Panc1 (cell line): ENCODE measurements around the gene MED23. TPM values are rescaled to one million over a fixed set of nuclear protein-coding genes. Genes with fewer than 3 reads are reported as not detected.

ENCODE experiments used
- ATAC-seq: fragments of 200-7000 bp; cut with Tn5 transposase; 2 replicates; pipeline ENCODE4 v1.9.1; 2020; ENCODE audit warnings: mild to moderate bottlenecking, moderate library complexity
- BruUV-seq: library from RNA; stranded (reverse); fragments of 400-500 nt; replicated peaks from 2 replicates; lab custom pipeline; 2021; lab: Mats Ljungman, UMichigan
- CTCF ChIA-PET: fragments of 300-600 bp; sonication (Branson Sonifier 250); formaldehyde crosslinking; loops from one replicate; lab custom pipeline; 2022; ENCODE audit warnings: antibody characterized with exemption; lab: Charles Lee
- POLR2A ChIA-PET: fragments of 300-600 bp; sonication (Branson Sonifier 250); formaldehyde crosslinking; loops from one replicate; lab custom pipeline; 2022; ENCODE audit warnings: antibody characterized with exemption; lab: Charles Lee
- DNase-seq: peaks from one replicate; pipeline ENCODE4 v3.0.0-alpha.2; 2010; ENCODE audit warnings: low read depth, low spot score
- H3K27ac ChIP-seq: 2 replicates; pipeline ENCODE4 v1.5.1; 2011; ENCODE audit warnings: mild to moderate bottlenecking, low read length, inconsistent platforms
- H3K27me3 ChIP-seq: fragments of 200-500 bp; sonication (Bioruptor generic); 2 replicates; pipeline ENCODE4 v1.6.0; 2014; ENCODE audit warnings: low read length, inconsistent platforms; ENCODE audit not compliant: control insufficient read depth, insufficient read depth
- H3K36me3 ChIP-seq: fragments of 200-500 bp; sonication (Bioruptor generic); 2 replicates; pipeline ENCODE4 v1.5.1; 2014; ENCODE audit warnings: inconsistent platforms, mild to moderate bottlenecking, low read length, moderate library complexity; ENCODE audit not compliant: control insufficient read depth, insufficient read depth
- H3K4me1 ChIP-seq: 2 replicates; pipeline ENCODE4 v1.5.1; 2011; ENCODE audit warnings: inconsistent platforms, mild to moderate bottlenecking, low read length, moderate library complexity; ENCODE audit not compliant: control insufficient read depth, insufficient read depth
- H3K4me3 ChIP-seq, 2 experiments: 2 replicates each; pipeline ENCODE4 v1.5.1; 2011 to 2012; ENCODE audit warnings: low read depth in 2 of 2, low read length in 2 of 2, mild to moderate bottlenecking in 2 of 2, inconsistent platforms in 1 of 2, moderate library complexity in 1 of 2
- H3K9me3 ChIP-seq: fragments of 200-500 bp; sonication (Bioruptor generic); 2 replicates; pipeline ENCODE4 v1.5.1; 2014; ENCODE audit warnings: low read depth, mild to moderate bottlenecking, inconsistent platforms, low read length, moderate library complexity; ENCODE audit not compliant: control insufficient read depth, insufficient read depth
- POLR2AphosphoS5 ChIP-seq: IDR thresholded peaks from 2 replicates; pipeline ENCODE4 v1.6.1; 2012; ENCODE audit warnings: mild to moderate bottlenecking, low read depth, low read length, moderate library complexity
- SIN3A ChIP-seq: IDR thresholded peaks from 2 replicates; pipeline ENCODE4 v1.6.1; 2012; ENCODE audit warnings: low read depth, mild to moderate bottlenecking, low read length, moderate library complexity, borderline replicate concordance; ENCODE audit not compliant: insufficient read depth
- TCF7L2 ChIP-seq: IDR thresholded peaks from 2 replicates; pipeline ENCODE4 v1.6.1; 2011; ENCODE audit warnings: mild to moderate bottlenecking, low read depth, low read length, inconsistent platforms
- in situ Hi-C: cut with HindIII; loops from 2 replicates; pipeline ENCODE4 v1.10.0; 2016; ENCODE audit warnings: low sequenced_read_pairs, low pct_unique_long_range_greater_than_20kb
- intact Hi-C: fragments of 100-400 bp; cut with micrococcal nuclease; formaldehyde crosslinking; loops from one replicate; pipeline ENCODE4 v1.10.0; 2022; ENCODE audit not compliant: unreplicated experiment
- total RNA-seq: library from RNA; stranded (reverse); gene quantifications from one replicate; pipeline ENCODE4 v1.2.1, GENCODE V29; 2021; ENCODE audit not compliant: unreplicated experiment
- TF ChIP-seq, protein P1 (sequence below): fragments of 450-650 bp; IDR thresholded peaks from 2 replicates; pipeline ENCODE4 v1.5.1; 2017; ENCODE audit warnings: mild to moderate bottlenecking
- TF ChIP-seq, protein P2 (sequence below), 2 experiments: IDR thresholded peaks; 2 replicates each; pipeline ENCODE4 v1.6.1; 2011 to 2012; ENCODE audit warnings: low read depth in 2 of 2, control low read depth in 1 of 2, low read length in 1 of 2, mild to moderate bottlenecking in 1 of 2, moderate library complexity in 1 of 2; ENCODE audit not compliant: insufficient read depth in 1 of 2

MED23 gene
- total RNA-seq, 1 experiment from 2014 or later, result 18.3 TPM

DNA sequence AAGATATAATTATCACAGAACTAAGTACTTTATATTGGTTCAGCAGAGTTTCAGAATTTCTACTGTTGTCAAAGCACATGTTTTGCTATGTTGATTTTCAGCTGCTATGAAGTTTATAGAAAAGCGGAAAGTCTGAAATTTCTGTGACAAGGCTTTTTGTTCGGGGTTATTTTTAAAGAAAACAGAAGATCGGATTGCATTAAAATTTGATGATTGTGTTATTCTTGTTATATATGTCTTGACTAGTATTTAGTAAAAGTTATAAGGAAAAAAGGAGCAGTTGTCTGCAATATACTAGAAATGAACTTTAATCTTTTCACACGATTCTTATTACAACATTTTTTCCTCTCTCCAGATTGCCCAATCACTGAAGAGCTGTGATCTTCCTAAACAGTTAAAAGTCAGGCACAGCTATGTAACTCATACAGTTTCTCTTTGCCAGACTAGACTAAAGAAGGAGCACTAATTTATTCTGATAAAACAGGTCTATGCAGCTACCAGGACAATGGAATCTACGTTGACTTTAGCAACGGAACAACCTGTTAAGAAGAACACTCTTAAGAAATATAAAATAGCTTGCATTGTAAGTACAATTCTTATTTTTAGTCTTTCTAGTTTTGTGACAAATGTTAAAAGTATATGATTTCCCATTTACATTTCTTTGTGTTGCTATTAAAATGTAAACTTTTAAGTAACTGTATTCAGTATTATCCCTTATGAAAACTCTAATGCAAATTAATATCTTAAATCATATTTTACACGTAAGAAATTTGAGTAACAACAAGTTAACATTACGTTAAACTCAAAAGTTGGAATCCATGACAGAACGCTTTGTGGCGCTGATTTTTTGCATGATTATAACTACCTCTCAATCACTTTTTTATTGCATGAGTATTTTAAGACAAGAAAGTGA is 9.1 kb upstream of the MED23 start, which contains the start of gene ENPP3:
Gene ENPP3 (plus strand): TSS at position 423 of the 913 bp plus-strand sequence. CDS start 83 bp downstream, at position 506.
- POLR2A ChIA-PET, result no interaction called here
- no peaks in the 10 kb centered on the region for H3K9me3 ChIP-seq
- in situ Hi-C loops, result no loop called here
- H3K4me3 ChIP-seq, result no peak within 1 kb of the TSS
- intact Hi-C loops, result no loop called here
- CTCF ChIA-PET, result no interaction called here
- H3K27me3 ChIP-seq, result no peaks in the 10 kb centered on the region; the same call in none of the 2 replicates
- no TSS peak for BruUV-seq
- H3K27ac ChIP-seq, result no peak within 1 kb of the TSS
- DNase-seq, result no peak
- no peak for TF ChIP-seq TCF7L2
- TF ChIP-seq, protein P1, sequence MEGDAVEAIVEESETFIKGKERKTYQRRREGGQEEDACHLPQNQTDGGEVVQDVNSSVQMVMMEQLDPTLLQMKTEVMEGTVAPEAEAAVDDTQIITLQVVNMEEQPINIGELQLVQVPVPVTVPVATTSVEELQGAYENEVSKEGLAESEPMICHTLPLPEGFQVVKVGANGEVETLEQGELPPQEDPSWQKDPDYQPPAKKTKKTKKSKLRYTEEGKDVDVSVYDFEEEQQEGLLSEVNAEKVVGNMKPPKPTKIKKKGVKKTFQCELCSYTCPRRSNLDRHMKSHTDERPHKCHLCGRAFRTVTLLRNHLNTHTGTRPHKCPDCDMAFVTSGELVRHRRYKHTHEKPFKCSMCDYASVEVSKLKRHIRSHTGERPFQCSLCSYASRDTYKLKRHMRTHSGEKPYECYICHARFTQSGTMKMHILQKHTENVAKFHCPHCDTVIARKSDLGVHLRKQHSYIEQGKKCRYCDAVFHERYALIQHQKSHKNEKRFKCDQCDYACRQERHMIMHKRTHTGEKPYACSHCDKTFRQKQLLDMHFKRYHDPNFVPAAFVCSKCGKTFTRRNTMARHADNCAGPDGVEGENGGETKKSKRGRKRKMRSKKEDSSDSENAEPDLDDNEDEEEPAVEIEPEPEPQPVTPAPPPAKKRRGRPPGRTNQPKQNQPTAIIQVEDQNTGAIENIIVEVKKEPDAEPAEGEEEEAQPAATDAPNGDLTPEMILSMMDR, result no peak
- no peak for TF ChIP-seq SIN3A
- no peaks in the 10 kb centered on the region for H3K4me1 ChIP-seq
- no peaks in the 10 kb centered on the region for H3K36me3 ChIP-seq
- no peak for ATAC-seq

DNA sequence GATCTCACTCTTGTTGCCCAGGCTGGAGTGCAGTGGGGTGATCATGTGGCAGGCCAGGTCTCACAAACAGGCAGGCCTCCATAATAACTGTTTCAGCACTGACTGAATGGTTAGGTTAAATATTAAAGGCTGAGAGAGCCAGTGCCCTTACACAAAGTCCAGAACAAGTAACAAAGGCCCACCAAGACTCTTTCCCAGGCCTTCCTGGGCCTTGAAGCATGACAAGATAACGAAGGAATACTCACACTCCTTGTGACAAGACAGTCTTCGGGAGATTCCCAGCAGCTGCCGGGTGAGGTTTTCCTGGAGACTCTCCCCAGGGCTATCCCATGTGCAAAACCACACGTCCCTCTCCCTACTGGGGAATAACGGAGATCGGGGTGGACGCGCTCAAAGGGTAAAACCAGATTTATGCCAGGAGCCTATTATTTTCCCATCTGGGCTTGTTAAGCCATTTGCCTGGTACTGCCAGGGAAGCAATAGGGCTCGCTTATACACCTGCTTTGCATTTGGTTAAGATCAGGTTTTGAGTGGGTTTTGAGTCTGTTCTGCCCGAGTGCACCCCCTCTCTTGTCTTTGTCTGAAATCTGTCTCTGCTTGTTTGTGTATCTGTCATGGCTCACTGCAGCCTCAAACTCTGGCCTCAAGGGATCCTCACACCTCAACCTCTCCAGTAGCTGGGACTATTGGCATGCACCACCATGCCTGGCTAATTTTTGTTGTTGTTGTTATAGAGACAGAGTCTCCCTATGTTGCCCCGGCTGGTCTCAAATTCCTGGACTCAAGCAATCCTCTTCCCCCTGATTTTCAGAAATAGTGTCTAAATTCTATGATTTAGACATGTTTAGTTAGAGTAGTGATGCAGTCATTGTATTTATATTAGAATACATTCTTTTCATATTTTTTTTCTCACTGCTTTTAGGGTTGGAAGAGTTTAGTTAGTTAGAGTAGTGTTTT is 7.6 kb upstream of the MED23 start:
- Histone ChIP-seq H3K27me3 (peaks cover 2% of the 10 kb centered on the region), H3K9me3 (no peaks in the 10 kb centered on the region), H3K4me3 (no peak overlapping the region), H3K36me3 (no peaks in the 10 kb centered on the region), H3K27ac (no peak overlapping the region), H3K4me1 (no peaks in the 10 kb centered on the region)
- TF ChIP-seq POLR2AphosphoS5 (no peak), TCF7L2 (no peak), SIN3A (no peak)
- TF ChIP-seq, protein P1, result no peak
- TF ChIP-seq, protein P2, sequence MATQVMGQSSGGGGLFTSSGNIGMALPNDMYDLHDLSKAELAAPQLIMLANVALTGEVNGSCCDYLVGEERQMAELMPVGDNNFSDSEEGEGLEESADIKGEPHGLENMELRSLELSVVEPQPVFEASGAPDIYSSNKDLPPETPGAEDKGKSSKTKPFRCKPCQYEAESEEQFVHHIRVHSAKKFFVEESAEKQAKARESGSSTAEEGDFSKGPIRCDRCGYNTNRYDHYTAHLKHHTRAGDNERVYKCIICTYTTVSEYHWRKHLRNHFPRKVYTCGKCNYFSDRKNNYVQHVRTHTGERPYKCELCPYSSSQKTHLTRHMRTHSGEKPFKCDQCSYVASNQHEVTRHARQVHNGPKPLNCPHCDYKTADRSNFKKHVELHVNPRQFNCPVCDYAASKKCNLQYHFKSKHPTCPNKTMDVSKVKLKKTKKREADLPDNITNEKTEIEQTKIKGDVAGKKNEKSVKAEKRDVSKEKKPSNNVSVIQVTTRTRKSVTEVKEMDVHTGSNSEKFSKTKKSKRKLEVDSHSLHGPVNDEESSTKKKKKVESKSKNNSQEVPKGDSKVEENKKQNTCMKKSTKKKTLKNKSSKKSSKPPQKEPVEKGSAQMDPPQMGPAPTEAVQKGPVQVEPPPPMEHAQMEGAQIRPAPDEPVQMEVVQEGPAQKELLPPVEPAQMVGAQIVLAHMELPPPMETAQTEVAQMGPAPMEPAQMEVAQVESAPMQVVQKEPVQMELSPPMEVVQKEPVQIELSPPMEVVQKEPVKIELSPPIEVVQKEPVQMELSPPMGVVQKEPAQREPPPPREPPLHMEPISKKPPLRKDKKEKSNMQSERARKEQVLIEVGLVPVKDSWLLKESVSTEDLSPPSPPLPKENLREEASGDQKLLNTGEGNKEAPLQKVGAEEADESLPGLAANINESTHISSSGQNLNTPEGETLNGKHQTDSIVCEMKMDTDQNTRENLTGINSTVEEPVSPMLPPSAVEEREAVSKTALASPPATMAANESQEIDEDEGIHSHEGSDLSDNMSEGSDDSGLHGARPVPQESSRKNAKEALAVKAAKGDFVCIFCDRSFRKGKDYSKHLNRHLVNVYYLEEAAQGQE (IDR thresholded peaks at IDR 0.05; ENCODE audit: insufficient read depth in 1 of 2, low read depth in 2 of 2, low read length in 1 of 2), result no peak
- ChIA-PET POLR2A (no interaction called here), CTCF (no interaction called here)
- in situ Hi-C loops, result no loop called here
- BruUV-seq, result no TSS peak
- no peak for ATAC-seq
- intact Hi-C loops, result no loop called here
- DNase-seq, result no peak
